ENCODE measurements around the gene LIF.
"Not testable (repeated sequence)": the region's sequence is repeated elsewhere in the genome, so short reads cannot be mapped to it uniquely, and the experiment has no call there.

LIF gene

GRCh38 chr22:30241576-30242371 lies 4.8 kb downstream of the LIF start:
- no peak for DNase-seq

GRCh38 chr22:30240541-30241417 lies 5.8 kb downstream of the LIF start:
- no peak for DNase-seq

- no peak for DNase-seq
These were observed 6.8 kb downstream of the LIF start for GRCh38 chr22:30239488-30240405.

- DNase-seq = no peak
These were observed 7.7 kb downstream of the LIF start for GRCh38 chr22:30238661-30239487.

GRCh38 chr22:30238136-30238535 lies 8.4 kb downstream of the LIF start:
- DNase-seq = no peak

GRCh38 chr22:30236875-30237274 lies 9.7 kb downstream of the LIF start:
- no peak for DNase-seq

GRCh38 chr22:30235687-30236170 lies 10.8 kb downstream of the LIF start:
- no peak for DNase-seq

GRCh38 chr22:30234786-30235470 lies 11.6 kb downstream of the LIF start:
- no peak for DNase-seq

GRCh38 chr22:30234325-30234724 lies 12.2 kb downstream of the LIF start:
- DNase-seq = not testable (repeated sequence)

- no peak for DNase-seq
These were observed 13.0 kb downstream of the LIF start for GRCh38 chr22:30233582-30233981.

- no peak for DNase-seq
These were observed 13.8 kb downstream of the LIF start for GRCh38 chr22:30232716-30233218.

GRCh38 chr22:30230787-30231461 lies 15.6 kb downstream of the LIF start:
- no peak for DNase-seq

- no peak for DNase-seq
These were observed 16.2 kb downstream of the LIF start for GRCh38 chr22:30230330-30230729.

- DNase-seq = no peak
These were observed 17.8 kb downstream of the LIF start for GRCh38 chr22:30228509-30229359.

GRCh38 chr22:30227438-30228228 lies 18.9 kb downstream of the LIF start:
- no peak for DNase-seq

- no peak for DNase-seq
These were observed 20.2 kb downstream of the LIF start for GRCh38 chr22:30226192-30226832.

- DNase-seq = no peak
These were observed 21.2 kb downstream of the LIF start for GRCh38 chr22:30225220-30225927.
